Neural cell (in vitro differentiated cells): ENCODE data around the gene BNIP3. TPM values are rescaled to one million over a fixed set of nuclear protein-coding genes. Genes with fewer than 3 reads are reported as not detected.

Experiments used
- H2AFZ ChIP-seq: fragments of 200-600, 300-800 bp; sonication (generic), shearing (Covaris generic); 2 replicates; pipeline ENCODE4 v1.6.0; 2014; ENCODE audit warnings: low read depth, mild to moderate bottlenecking, antibody characterized with exemption, low read length, moderate library complexity
- H3F3A ChIP-seq: fragments of 200-600 bp; shearing (Covaris generic); 2 replicates; pipeline ENCODE4 v1.6.1; 2016; ENCODE audit warnings: mild to moderate bottlenecking, moderate library complexity, mixed read lengths, antibody characterized with exemption, low read length; ENCODE audit not compliant: insufficient read depth, poor library complexity, severe bottlenecking
- H3K27ac ChIP-seq: fragments of 200-600, 300-800 bp; sonication (generic), shearing (Covaris generic); 2 replicates; pipeline ENCODE4 v1.5.1; 2014; ENCODE audit warnings: mild to moderate bottlenecking, low read length, moderate library complexity
- H3K27me3 ChIP-seq: fragments of 300-800, 200-600 bp; sonication (generic), shearing (Covaris generic); 2 replicates; pipeline ENCODE4 v1.6.0; 2014; ENCODE audit warnings: mild to moderate bottlenecking, low read depth, low read length, moderate library complexity; ENCODE audit not compliant: insufficient read depth
- H3K36me3 ChIP-seq: fragments of 300-800, 200-600 bp; sonication (generic), shearing (Covaris generic); 2 replicates; pipeline ENCODE4 v1.5.1; 2014; ENCODE audit warnings: mild to moderate bottlenecking, antibody characterized with exemption, low read length, moderate library complexity; ENCODE audit not compliant: insufficient read depth
- H3K4me2 ChIP-seq: fragments of 300-800, 200-600 bp; sonication (generic), shearing (Covaris generic); 2 replicates; pipeline ENCODE4 v1.6.0; 2014; ENCODE audit warnings: mild to moderate bottlenecking, low read length
- H3K4me3 ChIP-seq: fragments of 300-800, 200-600 bp; sonication (generic), shearing (Covaris generic); 2 replicates; pipeline ENCODE4 v1.5.1; 2014; ENCODE audit warnings: mild to moderate bottlenecking, low read length, moderate library complexity
- H3K79me2 ChIP-seq: fragments of 200-600 bp; shearing (Covaris generic); replicated peaks from 2 replicates; pipeline ENCODE4 v1.6.0; 2014; ENCODE audit warnings: mild to moderate bottlenecking, low read length, moderate library complexity; ENCODE audit not compliant: insufficient read depth
- H3K9ac ChIP-seq: fragments of 300-800, 200-600 bp; sonication (generic), shearing (Covaris generic); 2 replicates; pipeline ENCODE4 v1.6.1; 2016; ENCODE audit warnings: mild to moderate bottlenecking, low read length, mixed read lengths
- H3K9me2 ChIP-seq: fragments of 200-600 bp; shearing (Covaris generic); 2 replicates; pipeline ENCODE4 v1.6.1; 2016; ENCODE audit warnings: mild to moderate bottlenecking, low read length, mixed read lengths; ENCODE audit not compliant: insufficient read depth
- H3K9me3 ChIP-seq: fragments of 200-600, 300-800 bp; sonication (generic), shearing (Covaris generic); 2 replicates; pipeline ENCODE4 v1.6.1; 2016; ENCODE audit warnings: mild to moderate bottlenecking, mixed run types, low read length, moderate library complexity, mixed read lengths
- H4K20me1 ChIP-seq: fragments of 200-600 bp; shearing (Covaris generic); 2 replicates; pipeline ENCODE4 v1.6.1; 2016; ENCODE audit warnings: mild to moderate bottlenecking, mixed run types; ENCODE audit not compliant: insufficient read depth
- MXI1 ChIP-seq: fragments of 450-650 bp; conservative IDR thresholded peaks from 2 replicates; pipeline ENCODE4 v1.6.1; 2014; ENCODE audit warnings: antibody characterized with exemption, mild to moderate bottlenecking; ENCODE audit not compliant: poor library complexity, severe bottlenecking
- POLR2AphosphoS5 ChIP-seq: IDR thresholded peaks from 2 replicates; pipeline ENCODE4 v1.6.1; 2012
- RAD21 ChIP-seq: fragments of 450-650 bp; conservative IDR thresholded peaks from 2 replicates; pipeline ENCODE4 v1.6.1; 2014; ENCODE audit warnings: antibody characterized with exemption, mild to moderate bottlenecking, moderate library complexity
- SMC3 ChIP-seq: fragments of 450-650 bp; conservative IDR thresholded peaks from 2 replicates; pipeline ENCODE4 v1.6.1; 2014; ENCODE audit warnings: antibody characterized with exemption, mild to moderate bottlenecking, moderate library complexity; ENCODE audit not compliant: poor library complexity
- TAF1 ChIP-seq: IDR thresholded peaks from 2 replicates; pipeline ENCODE4 v1.6.1; 2012; ENCODE audit warnings: low read depth
- polyA plus RNA-seq: library from polyadenylated mRNA; depleted of rRNA; stranded (reverse); fragments of >200 nt; gene quantifications from 2 replicates; pipeline ENCODE4 v1.2.3, GENCODE V29; 2014
- TF ChIP-seq, protein P1 (sequence below): IDR thresholded peaks from 2 replicates; pipeline ENCODE4 v1.6.1; 2012; ENCODE audit warnings: borderline replicate concordance

Gene BNIP3
- polyA plus RNA-seq, 1 donor from 2014 or later: 77.1 TPM

- H3K9ac ChIP-seq: no peak overlapping the region
- no peaks in the 10 kb centered on the region for H3K9me3 ChIP-seq
- H3K4me2 ChIP-seq: no peak overlapping the region
- TF ChIP-seq SMC3 (no peak), TAF1 (no peak), POLR2AphosphoS5 (no peak), RAD21 (no peak)
- TF ChIP-seq, protein P1, sequence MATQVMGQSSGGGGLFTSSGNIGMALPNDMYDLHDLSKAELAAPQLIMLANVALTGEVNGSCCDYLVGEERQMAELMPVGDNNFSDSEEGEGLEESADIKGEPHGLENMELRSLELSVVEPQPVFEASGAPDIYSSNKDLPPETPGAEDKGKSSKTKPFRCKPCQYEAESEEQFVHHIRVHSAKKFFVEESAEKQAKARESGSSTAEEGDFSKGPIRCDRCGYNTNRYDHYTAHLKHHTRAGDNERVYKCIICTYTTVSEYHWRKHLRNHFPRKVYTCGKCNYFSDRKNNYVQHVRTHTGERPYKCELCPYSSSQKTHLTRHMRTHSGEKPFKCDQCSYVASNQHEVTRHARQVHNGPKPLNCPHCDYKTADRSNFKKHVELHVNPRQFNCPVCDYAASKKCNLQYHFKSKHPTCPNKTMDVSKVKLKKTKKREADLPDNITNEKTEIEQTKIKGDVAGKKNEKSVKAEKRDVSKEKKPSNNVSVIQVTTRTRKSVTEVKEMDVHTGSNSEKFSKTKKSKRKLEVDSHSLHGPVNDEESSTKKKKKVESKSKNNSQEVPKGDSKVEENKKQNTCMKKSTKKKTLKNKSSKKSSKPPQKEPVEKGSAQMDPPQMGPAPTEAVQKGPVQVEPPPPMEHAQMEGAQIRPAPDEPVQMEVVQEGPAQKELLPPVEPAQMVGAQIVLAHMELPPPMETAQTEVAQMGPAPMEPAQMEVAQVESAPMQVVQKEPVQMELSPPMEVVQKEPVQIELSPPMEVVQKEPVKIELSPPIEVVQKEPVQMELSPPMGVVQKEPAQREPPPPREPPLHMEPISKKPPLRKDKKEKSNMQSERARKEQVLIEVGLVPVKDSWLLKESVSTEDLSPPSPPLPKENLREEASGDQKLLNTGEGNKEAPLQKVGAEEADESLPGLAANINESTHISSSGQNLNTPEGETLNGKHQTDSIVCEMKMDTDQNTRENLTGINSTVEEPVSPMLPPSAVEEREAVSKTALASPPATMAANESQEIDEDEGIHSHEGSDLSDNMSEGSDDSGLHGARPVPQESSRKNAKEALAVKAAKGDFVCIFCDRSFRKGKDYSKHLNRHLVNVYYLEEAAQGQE: no peak
- H3K4me3 ChIP-seq: peak overlapping the region; percentile 12
- no peak overlapping the region for H2AFZ ChIP-seq
- no peaks in the 10 kb centered on the region for H3K27me3 ChIP-seq
- H4K20me1 ChIP-seq: no peaks in the 10 kb centered on the region
- no peaks in the 10 kb centered on the region for H3K9me2 ChIP-seq
- no peaks in the 10 kb centered on the region for H3K79me2 ChIP-seq
- H3F3A ChIP-seq: no peaks in the 10 kb centered on the region
- H3K27ac ChIP-seq: no peak overlapping the region
- H3K36me3 ChIP-seq: no peaks in the 10 kb centered on the region
These were observed 15.0 kb upstream of the BNIP3 start for GRCh38 chr10:131996466-131997365.

DNA sequence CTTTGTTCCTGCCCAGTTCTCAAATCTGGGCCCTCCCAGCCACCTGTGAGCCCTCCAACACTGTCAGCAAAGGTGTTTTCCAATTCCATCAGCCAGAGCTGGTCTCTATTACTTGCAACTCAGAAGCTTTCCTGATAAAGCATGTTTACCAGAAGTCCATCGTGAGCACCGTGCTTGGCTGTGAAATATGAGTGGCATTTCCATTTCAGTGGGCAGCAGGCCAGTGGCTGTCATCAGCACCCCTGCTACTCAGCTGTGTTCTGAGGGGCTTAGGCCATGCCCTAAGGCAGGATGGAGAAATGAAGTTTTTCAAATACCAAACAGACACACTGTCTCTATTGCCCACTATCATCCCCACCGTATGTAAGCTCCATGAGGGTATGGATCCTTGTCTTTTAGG is 12.7 kb upstream of the BNIP3 start:
- Histone ChIP-seq H3K79me2 (no peaks in the 10 kb centered on the region), H3K36me3 (no peaks in the 10 kb centered on the region), H3K9me2 (no peaks in the 10 kb centered on the region), H3K27ac (no peak overlapping the region), H3K4me2 (no peak overlapping the region), H4K20me1 (no peaks in the 10 kb centered on the region), H3K27me3 (no peaks in the 10 kb centered on the region), H3K4me3 (no peak overlapping the region), H3F3A (no peaks in the 10 kb centered on the region), H2AFZ (no peak overlapping the region), H3K9me3 (no peaks in the 10 kb centered on the region), H3K9ac (no peak overlapping the region)
- TF ChIP-seq, protein P1: no peak
- TF ChIP-seq MXI1 (no peak), POLR2AphosphoS5 (no peak)
